ENCODE measurements around the gene ARHGAP6. TPM values are rescaled to one million over a fixed set of nuclear protein-coding genes. Genes with fewer than 3 reads are reported as not detected.

ARHGAP6 gene
- total RNA-seq, 2 experiments from 2014 or later: not detected

DNA sequence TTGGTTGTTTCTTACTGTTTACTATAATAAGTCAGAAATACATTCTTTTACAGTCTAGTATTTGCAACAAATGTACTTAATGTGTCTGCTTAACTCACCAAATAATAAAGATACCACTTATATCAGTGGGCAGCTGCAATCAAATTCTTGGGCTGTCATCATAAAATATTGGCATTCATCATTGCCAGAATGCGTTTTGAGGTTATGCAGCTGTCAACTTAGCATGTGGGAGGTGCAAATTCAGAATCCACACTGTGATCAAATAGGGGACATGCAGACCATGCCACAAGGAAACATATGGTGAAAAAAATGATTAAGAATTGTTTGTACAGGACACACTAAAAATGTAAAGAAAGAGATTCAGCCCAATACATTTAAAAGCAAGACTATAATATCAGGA is 468.0 kb downstream of the ARHGAP6 start:
- no peak overlapping the region for H3K4me3 Mint-ChIP-seq
- TF ChIP-seq, protein P1, sequence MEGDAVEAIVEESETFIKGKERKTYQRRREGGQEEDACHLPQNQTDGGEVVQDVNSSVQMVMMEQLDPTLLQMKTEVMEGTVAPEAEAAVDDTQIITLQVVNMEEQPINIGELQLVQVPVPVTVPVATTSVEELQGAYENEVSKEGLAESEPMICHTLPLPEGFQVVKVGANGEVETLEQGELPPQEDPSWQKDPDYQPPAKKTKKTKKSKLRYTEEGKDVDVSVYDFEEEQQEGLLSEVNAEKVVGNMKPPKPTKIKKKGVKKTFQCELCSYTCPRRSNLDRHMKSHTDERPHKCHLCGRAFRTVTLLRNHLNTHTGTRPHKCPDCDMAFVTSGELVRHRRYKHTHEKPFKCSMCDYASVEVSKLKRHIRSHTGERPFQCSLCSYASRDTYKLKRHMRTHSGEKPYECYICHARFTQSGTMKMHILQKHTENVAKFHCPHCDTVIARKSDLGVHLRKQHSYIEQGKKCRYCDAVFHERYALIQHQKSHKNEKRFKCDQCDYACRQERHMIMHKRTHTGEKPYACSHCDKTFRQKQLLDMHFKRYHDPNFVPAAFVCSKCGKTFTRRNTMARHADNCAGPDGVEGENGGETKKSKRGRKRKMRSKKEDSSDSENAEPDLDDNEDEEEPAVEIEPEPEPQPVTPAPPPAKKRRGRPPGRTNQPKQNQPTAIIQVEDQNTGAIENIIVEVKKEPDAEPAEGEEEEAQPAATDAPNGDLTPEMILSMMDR (IDR thresholded peaks at IDR 0.05): no peak
- H3K27me3 Mint-ChIP-seq: peaks cover 2% of the 10 kb centered on the region
- no peak for ATAC-seq
- H3K27ac Mint-ChIP-seq: no peak overlapping the region
- ChIA-PET CTCF (no interaction called here), POLR2A (no interaction called here)
- intact Hi-C loops (cut with micrococcal nuclease): no loop called here
- H3K9me3 Mint-ChIP-seq: no peaks in the 10 kb centered on the region
- H3K4me1 Mint-ChIP-seq (ENCODE audit: low read depth): no peaks in the 10 kb centered on the region
- H3K36me3 Mint-ChIP-seq (ENCODE audit: low read depth): no peaks in the 10 kb centered on the region
- DNase-seq: no peak

DNA sequence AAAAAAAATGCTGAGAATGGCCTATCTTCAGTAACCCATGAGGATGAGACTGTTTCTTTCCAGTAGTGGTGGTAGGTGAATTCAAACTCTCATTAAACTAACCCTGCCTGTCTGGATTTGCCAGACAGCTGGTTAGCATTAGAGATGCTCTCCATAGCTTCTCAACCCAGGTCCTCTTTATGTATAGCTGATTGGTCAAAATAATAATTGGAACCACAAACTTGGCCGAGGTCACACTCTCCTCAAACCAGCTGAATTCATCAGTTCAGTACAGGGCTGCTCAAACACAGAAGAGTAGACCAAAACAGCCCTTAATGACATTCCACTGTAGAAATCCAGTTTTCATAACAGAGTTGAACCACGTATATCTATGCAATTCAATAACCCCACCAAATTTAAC is 469.2 kb downstream of the ARHGAP6 start:
- ChIA-PET POLR2A (no interaction called here), CTCF (no interaction called here)
- Mint-ChIP-seq H3K9me3 (no peaks in the 10 kb centered on the region), H3K27me3 (peaks cover 2% of the 10 kb centered on the region), H3K4me3 (no peak overlapping the region), H3K27ac (no peak overlapping the region), H3K36me3 (ENCODE audit: low read depth) (no peaks in the 10 kb centered on the region), H3K4me1 (ENCODE audit: low read depth) (no peaks in the 10 kb centered on the region)
- ATAC-seq: no peak
- TF ChIP-seq, protein P1 (IDR thresholded peaks at IDR 0.05): no peak
- no peak for DNase-seq
- intact Hi-C loops (cut with micrococcal nuclease): no loop called here

DNA sequence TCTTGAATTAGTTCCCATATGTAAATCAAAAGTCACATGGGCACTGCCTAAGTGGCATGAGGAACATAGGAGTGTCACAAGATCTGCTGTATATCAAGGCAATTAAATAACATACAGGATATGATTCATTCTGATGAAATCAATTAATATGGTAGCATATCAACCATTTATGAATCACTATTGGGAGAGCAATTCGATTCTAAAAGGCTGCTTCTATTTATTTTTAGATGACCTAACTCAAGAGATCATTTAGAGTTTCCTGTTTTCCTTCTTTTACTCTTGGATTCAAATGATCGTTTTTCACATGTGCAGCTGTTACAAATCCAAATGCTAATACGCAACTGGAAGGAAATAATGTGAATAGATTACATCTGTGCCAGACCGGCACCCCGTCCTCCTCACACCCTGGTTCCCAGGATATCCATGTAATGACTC is 472.7 kb downstream of the ARHGAP6 start:
- Mint-ChIP-seq H3K4me3 (no peak overlapping the region), H3K27ac (no peak overlapping the region), H3K27me3 (peaks cover 3% of the 10 kb centered on the region), H3K4me1 (ENCODE audit: low read depth) (no peaks in the 10 kb centered on the region), H3K9me3 (no peaks in the 10 kb centered on the region), H3K36me3 (ENCODE audit: low read depth) (no peaks in the 10 kb centered on the region)
- no peak for ATAC-seq
- POLR2A ChIA-PET: no interaction called here
- intact Hi-C loops (cut with micrococcal nuclease): no loop called here
- CTCF ChIA-PET: no interaction called here
- DNase-seq: no peak
- TF ChIP-seq, protein P1 (IDR thresholded peaks at IDR 0.05): no peak

- no peak for DNase-seq
- Mint-ChIP-seq H3K27ac (no peak overlapping the region), H3K4me1 (ENCODE audit: low read depth) (no peaks in the 10 kb centered on the region), H3K9me3 (no peaks in the 10 kb centered on the region), H3K4me3 (no peak overlapping the region), H3K36me3 (ENCODE audit: low read depth) (no peaks in the 10 kb centered on the region), H3K27me3 (peaks cover 3% of the 10 kb centered on the region)
- intact Hi-C loops (cut with micrococcal nuclease): no loop called here
- TF ChIP-seq, protein P1 (IDR thresholded peaks at IDR 0.05): no peak
- POLR2A ChIA-PET: no interaction called here
- ATAC-seq: no peak
- CTCF ChIA-PET: no interaction called here
Measured at GRCh38 chrX:11190745-11191510, 474.8 kb downstream of the ARHGAP6 start.

DNA sequence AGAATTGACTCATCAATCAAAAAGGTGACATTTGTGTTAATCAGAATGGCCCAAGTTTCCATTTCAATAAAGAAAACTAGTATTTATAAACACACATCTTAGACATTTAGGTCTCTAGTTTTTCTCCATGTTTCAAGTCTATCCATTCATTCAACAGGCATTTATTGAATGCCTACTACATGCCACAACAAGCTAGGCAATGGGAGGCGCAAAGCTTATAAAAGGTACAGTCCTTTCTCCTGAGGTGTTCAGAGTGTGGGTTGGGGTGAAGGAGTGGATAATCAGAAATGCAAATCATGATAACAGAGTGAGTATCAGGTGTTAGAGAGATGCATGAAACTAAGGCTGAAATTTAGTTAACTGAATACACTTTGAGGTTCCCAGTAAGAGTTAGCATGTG is 476.6 kb downstream of the ARHGAP6 start:
- TF ChIP-seq, protein P1 (IDR thresholded peaks at IDR 0.05): no peak
- intact Hi-C loops (cut with micrococcal nuclease): no loop called here
- H3K27me3 Mint-ChIP-seq: peaks cover 3% of the 10 kb centered on the region
- DNase-seq (no peak), ATAC-seq (no peak)
- no peaks in the 10 kb centered on the region for H3K36me3 Mint-ChIP-seq (ENCODE audit: low read depth)
- ChIA-PET POLR2A (no interaction called here), CTCF (interaction anchor here (0.9 kb wide), 1 partner anchor 17 kb away, joined by 3 read pairs; no protein-coding TSS in a partner anchor)
- no peak overlapping the region for H3K27ac Mint-ChIP-seq
- no peak overlapping the region for H3K4me3 Mint-ChIP-seq
- no peaks in the 10 kb centered on the region for H3K9me3 Mint-ChIP-seq
- H3K4me1 Mint-ChIP-seq (ENCODE audit: low read depth): no peaks in the 10 kb centered on the region

Data from activated CD8-positive, alpha-beta T cell treated with anti-CD3 and anti-CD28 coated beads for 36 hours (primary cell).